Erythroblast (primary cell): ENCODE data around the gene CHIC2.

ENCODE experiments used
- GATA1 ChIP-seq: IDR thresholded peaks from 2 replicates; pipeline ENCODE4 v1.6.1; 2011; ENCODE audit warnings: low read depth, mild to moderate bottlenecking, control low read depth, low read length, moderate library complexity
- POLR2A ChIP-seq: IDR thresholded peaks from 2 replicates; pipeline ENCODE4 v1.6.1; 2011; ENCODE audit warnings: mild to moderate bottlenecking, low read length

DNA sequence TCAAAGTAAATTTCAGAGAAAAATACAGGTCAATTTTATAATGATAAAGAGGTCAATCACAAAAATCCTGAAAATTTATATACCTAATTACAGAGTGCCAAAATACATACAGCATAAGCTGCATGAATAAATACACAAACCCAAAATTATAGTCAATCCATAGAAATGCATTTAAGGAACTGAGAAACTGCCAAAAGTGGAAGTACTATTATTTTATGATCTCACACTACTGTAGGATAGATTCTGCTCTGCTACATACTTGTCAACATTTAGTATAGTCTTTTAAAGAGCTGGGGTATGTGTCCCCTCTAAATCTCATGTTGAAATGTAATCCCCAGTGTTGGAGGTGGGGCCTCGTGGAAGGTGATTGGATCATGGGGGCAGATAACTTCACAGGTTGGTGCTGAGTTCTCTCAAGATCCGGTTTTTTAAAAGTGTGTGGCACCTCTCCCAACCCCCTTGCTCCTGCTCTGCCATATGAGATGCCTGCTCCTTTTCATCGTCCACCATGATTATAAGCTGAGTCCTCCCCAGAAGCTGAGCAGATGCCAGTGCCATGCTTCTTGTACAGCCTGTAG lies 31.8 kb downstream of the CHIC2 start:
- TF ChIP-seq POLR2A = no peak
- TF ChIP-seq GATA1 = no peak
